K562 (cell line): Measurements from ENCODE around the gene TACR2. TPM values are rescaled to one million over a fixed set of nuclear protein-coding genes. Genes with fewer than 3 reads are reported as not detected.

Experiments
- ATAC-seq: fragments of 200-7000 bp; cut with Tn5 transposase; 3 replicates; pipeline ENCODE4 v1.9.1; 2020; ENCODE audit warnings: moderate library complexity
- BruUV-seq: library from RNA; stranded (reverse); fragments of 400-500 nt; replicated peaks from 2 replicates; lab custom pipeline; 2021; lab: Mats Ljungman, UMichigan
- CTCF ChIA-PET: fragments of 300-600 bp; formaldehyde crosslinking; extraction: SDS; loops from one replicate; lab custom pipeline; 2021; ENCODE audit warnings: low intra/inter-chr PET ratio; lab: Yijun Ruan, JAX
- POLR2A ChIA-PET: fragments of 300-600, 350-650 bp; sonication (Branson Sonifier 250); formaldehyde crosslinking; extraction: SDS; loops from one replicate; lab custom pipeline; 2021; ENCODE audit warnings: antibody characterized with exemption, inconsistent platforms; lab: Yijun Ruan, JAX
- DNase-seq, 4 experiments: peaks; one replicate each; pipeline versions ENCODE4 v3.0.0 to v3.0.0-alpha.2; 2011 to 2018; ENCODE audit warnings: low spot score in 3 of 4, mixed read lengths in 3 of 4; ENCODE audit errors: extremely low read depth in 1 of 4
- FAIRE-seq: peaks from 2 replicates; lab custom pipeline; 2011; peaks lifted over from hg19 to GRCh38; lab: Jason Lieb, UNC
- H2AFZ ChIP-seq: 2 replicates; pipeline ENCODE4 v1.6.0; 2011; ENCODE audit warnings: low read depth, low read length, control low read depth, inconsistent platforms
- H3K27ac ChIP-seq: fragments of 200-600 bp; 3 replicates; pipeline ENCODE4 v1.8.0; 2011; ENCODE audit warnings: low read depth, mild to moderate bottlenecking, control low read depth, inconsistent platforms, low read length, moderate library complexity, mixed read lengths; ENCODE audit errors: extremely low read depth
- H3K27me3 ChIP-seq, 2 experiments: fragments of 300-600 bp in 1 of 2; 2 replicates in 1 of 2; 3 replicates in 1 of 2; pipeline versions ENCODE4 v1.6.0 to v1.8.0; 2011; ENCODE audit warnings: inconsistent platforms in 2 of 2, low read length in 2 of 2, mild to moderate bottlenecking in 1 of 2, mixed read lengths in 1 of 2, moderate library complexity in 1 of 2; ENCODE audit not compliant: control insufficient read depth in 2 of 2, insufficient read depth in 2 of 2
- H3K36me3 ChIP-seq: fragments of 300-600 bp; 3 replicates; pipeline ENCODE4 v1.8.0; 2011; ENCODE audit warnings: mild to moderate bottlenecking, low read length, inconsistent platforms; ENCODE audit not compliant: control insufficient read depth, insufficient read depth
- H3K4me1 ChIP-seq, 2 experiments: fragments of 200-600 bp in 1 of 2; replicated peaks in 1 of 2; 2 replicates in 1 of 2; 3 replicates in 1 of 2; pipeline versions ENCODE4 v1.5.1 to v1.8.0; 2011; ENCODE audit warnings: inconsistent platforms in 2 of 2, low read length in 2 of 2, mild to moderate bottlenecking in 1 of 2, mixed read lengths in 1 of 2, moderate library complexity in 1 of 2; ENCODE audit not compliant: control insufficient read depth in 2 of 2, insufficient read depth in 2 of 2
- H3K4me2 ChIP-seq: 2 replicates; pipeline ENCODE4 v1.6.1; 2011; ENCODE audit warnings: low read length, control low read depth, inconsistent platforms, mixed read lengths; ENCODE audit not compliant: insufficient read depth
- H3K4me3 ChIP-seq: fragments of 200-600 bp; sonication (generic), shearing (Covaris generic); 2 replicates; pipeline ENCODE4 v1.5.1; 2016; ENCODE audit warnings: control low read depth, inconsistent platforms
- H3K79me2 ChIP-seq: fragments of 200-600 bp; 3 replicates; pipeline ENCODE4 v1.8.0; 2011; ENCODE audit warnings: low read length, inconsistent platforms; ENCODE audit not compliant: control insufficient read depth, insufficient read depth
- H3K9ac ChIP-seq, 2 experiments: 2 replicates each; pipeline versions ENCODE4 v1.6.0 to v1.6.1; 2011; ENCODE audit warnings: low read depth in 2 of 2, low read length in 2 of 2, control low read depth in 1 of 2, inconsistent platforms in 1 of 2, mild to moderate bottlenecking in 1 of 2, mixed read lengths in 1 of 2; ENCODE audit not compliant: insufficient read depth in 1 of 2
- H3K9me1 ChIP-seq: one replicate; pipeline ENCODE4 v1.6.0; 2011; ENCODE audit warnings: inconsistent platforms, mild to moderate bottlenecking, low read length, moderate library complexity; ENCODE audit not compliant: control insufficient read depth, insufficient read depth
- H3K9me3 ChIP-seq: replicated peaks from 2 replicates; pipeline ENCODE4 v1.5.1; 2011; ENCODE audit warnings: low read depth, low read length, inconsistent platforms; ENCODE audit not compliant: control insufficient read depth, insufficient read depth
- H4K20me1 ChIP-seq: replicated peaks from 2 replicates; pipeline ENCODE4 v1.6.1; 2011; ENCODE audit warnings: low read length, inconsistent platforms, mixed read lengths; ENCODE audit not compliant: control insufficient read depth, insufficient read depth
- CHD7 ChIP-seq: fragments of 200-600 bp; sonication (generic); IDR thresholded peaks from one replicate; pipeline ENCODE4 v1.6.1; 2012; ENCODE audit warnings: mild to moderate bottlenecking, low read depth, low read length, inconsistent platforms
- DNMT1 ChIP-seq: fragments of 450-650 bp; IDR thresholded peaks from 2 replicates; pipeline ENCODE4 v1.6.1; 2016; ENCODE audit warnings: antibody characterized with exemption, mild to moderate bottlenecking
- GATAD2B ChIP-seq: fragments of 450-650 bp; IDR thresholded peaks from 2 replicates; pipeline ENCODE4 v1.6.1; 2017; ENCODE audit warnings: mild to moderate bottlenecking, borderline replicate concordance
- NFXL1 ChIP-seq: fragments of 450-650 bp; formaldehyde crosslinking; IDR thresholded peaks from 2 replicates; pipeline ENCODE4 v1.4.0; 2021; ENCODE audit warnings: mild to moderate bottlenecking
- NR2F6 ChIP-seq: fragments of 450-650 bp; formaldehyde crosslinking; IDR thresholded peaks from 2 replicates; pipeline ENCODE4 v1.4.0; 2020; ENCODE audit warnings: mild to moderate bottlenecking
- SFPQ ChIP-seq: fragments of 200-400 bp; formaldehyde crosslinking; IDR thresholded peaks from 2 replicates; pipeline ENCODE4 v1.6.1; 2017; ENCODE audit warnings: mild to moderate bottlenecking, low read depth, low read length, moderate library complexity
- SMARCE1 ChIP-seq: fragments of 450-650 bp; IDR thresholded peaks from 2 replicates; pipeline ENCODE4 v1.7.1; 2016; ENCODE audit warnings: mild to moderate bottlenecking
- STAT5A ChIP-seq: IDR thresholded peaks from 2 replicates; pipeline ENCODE4 v1.6.1; 2012; ENCODE audit warnings: low read length, inconsistent platforms, borderline replicate concordance
- TOE1 ChIP-seq, 2 experiments: fragments of 450-650 bp in 1 of 2; sonication (generic) in 1 of 2; formaldehyde crosslinking in 1 of 2; IDR thresholded peaks; 2 replicates each; pipeline versions ENCODE4 v1.7.1 to v1.8.0; 2016 to 2022; ENCODE audit warnings: borderline replicate concordance in 2 of 2, mild to moderate bottlenecking in 2 of 2, antibody characterized with exemption in 1 of 2, inconsistent platforms in 1 of 2, low read depth in 1 of 2, missing genetic modification reagents in 1 of 2, moderate library complexity in 1 of 2
- ZNF224 ChIP-seq: sonication (generic); formaldehyde crosslinking; IDR thresholded peaks from 2 replicates; pipeline ENCODE4 v1.8.0; 2022; ENCODE audit warnings: mild to moderate bottlenecking, missing genetic modification reagents
- WGBS: fragments of 100-300 bp; shearing (Covaris generic); methylation state at CpG from one replicate; pipeline ENCODE4 v1.1.6; 2016; ENCODE audit warnings: low coverage, mixed read lengths; ENCODE audit not compliant: insufficient coverage; ENCODE audit errors: missing lambda C conversion rate; 5-methylcytosine and 5-hydroxymethylcytosine counted together
- in situ Hi-C: fragments of 300-500 bp; cut with MboI; formaldehyde crosslinking; loops from 4 replicates; pipeline ENCODE4 v1.15.0; 2018; ENCODE audit warnings: inconsistent platforms, mixed read lengths
- intact Hi-C: fragments of 100-400 bp; cut with micrococcal nuclease; formaldehyde crosslinking; loops from 2 replicates; pipeline ENCODE4 v1.14.2; 2022
- polyA plus RNA-seq, 8 experiments: library from polyadenylated mRNA; depleted of rRNA in 4 of 8; stranded (reverse) in 5 of 8; unstranded in 3 of 8; fragments of >200 nt; fragmentation: Nextera tagmentation in 2 of 8; fragmentation: Illumina TruSeq in 1 of 8; extraction: Ambion mirVana in 2 of 8; extraction: Trizol in 1 of 8; gene quantifications; 2 replicates each; pipeline versions ENCODE4 v1.2.1 to v1.2.3, GENCODE V29; 2011 to 2014; ENCODE audit warnings: inconsistent platforms in 1 of 8, missing spikeins in 1 of 8
- total RNA-seq, 7 experiments: library from RNA; depleted of rRNA in 6 of 7; stranded (reverse); fragments of >200 nt in 6 of 7; fragmentation: Illumina TruSeq in 2 of 7; extraction: Trizol in 2 of 7; gene quantifications; 2 replicates each; pipeline versions ENCODE4 v1.2.1 to v1.2.3, GENCODE V29; 2011 to 2021; ENCODE audit warnings: low replicate concordance in 1 of 7

Gene TACR2
- total and polyA plus RNA-seq, 9 of the 15 experiments (the other 6 are each of a cell fraction or from before 2014, with no cell fraction given): not detected

- ATAC-seq: peak; percentile 64; the same call in 2 of the 3 replicates
- Histone ChIP-seq H3K9me1 (peaks cover 4% of the 10 kb centered on the region), H3K4me2 (no peak overlapping the region), H3K4me3 (no peak overlapping the region), H3K79me2 (peaks cover 42% of the 10 kb centered on the region), H3K27ac (no peak overlapping the region; the same call in 2 of the 3 replicates), H3K36me3 (peaks cover 99% of the 10 kb centered on the region), H4K20me1 (peaks cover 20% of the 10 kb centered on the region), H3K9ac (no peak overlapping the region), H3K4me1 (no peaks in the 10 kb centered on the region; a peak in 1 of 5 replicates), H3K27me3 (no peaks in the 10 kb centered on the region), H2AFZ (no peak overlapping the region), H3K9me3 (no peaks in the 10 kb centered on the region)
- no TSS peak for BruUV-seq
- CTCF ChIA-PET: no interaction called here
- intact Hi-C loops: no loop called here
- DNase-seq: no peak
- WGBS: 74% methylated on average over 4 of the region's 4 CpGs
- FAIRE-seq: no peak
- POLR2A ChIA-PET: no interaction called here
- in situ Hi-C loops: no loop called here
- TF ChIP-seq NR2F6 (CRISPR knock-in tag) (no peak), STAT5A (no peak), NFXL1 (CRISPR knock-in tag) (no peak), ZNF224 (no peak), SMARCE1 (no peak), CHD7 (no peak), SFPQ (no peak), GATAD2B (no peak), TOE1 (IDR thresholded peaks at IDR 0.05; ENCODE audit: borderline replicate concordance) (no peak), TOE1 (CRISPR knock-in tag; IDR thresholded peaks at IDR 0.05; ENCODE audit: borderline replicate concordance, low read depth) (no peak), DNMT1 (no peak)
Measured at GRCh38 chr10:69367469-69367868, 49.2 kb downstream of the TACR2 start.
